Neutrophil (primary cell): ENCODE results near the gene THSD4.

ENCODE experiments used
- H3K27ac ChIP-seq: fragments of 200-600 bp; sonication (generic); 2 replicates; pipeline ENCODE4 v1.5.1; 2016; ENCODE audit warnings: mild to moderate bottlenecking, moderate library complexity
- H3K27me3 ChIP-seq: fragments of 200-600 bp; sonication (generic); 2 replicates; pipeline ENCODE4 v1.6.0; 2016; ENCODE audit warnings: mild to moderate bottlenecking
- H3K36me3 ChIP-seq: fragments of 200-600 bp; sonication (generic); 2 replicates; pipeline ENCODE4 v1.5.1; 2017
- H3K4me1 ChIP-seq, 2 experiments: fragments of 200-600 bp in 1 of 2; sonication (generic) in 1 of 2; 1 replicate in 1 of 2; 2 replicates in 1 of 2; pipeline versions ENCODE4 v1.5.1 to v1.6.1; 2013 to 2016; ENCODE audit warnings: low read depth in 1 of 2, low read length in 1 of 2, mild to moderate bottlenecking in 1 of 2, moderate library complexity in 1 of 2; ENCODE audit not compliant: control insufficient read depth in 1 of 2, insufficient read depth in 1 of 2
- H3K4me3 ChIP-seq, 2 experiments: fragments of 200-600 bp in 1 of 2; sonication (generic) in 1 of 2; 1 replicate in 1 of 2; 2 replicates in 1 of 2; pipeline ENCODE4 v1.5.1; 2013 to 2016; ENCODE audit warnings: low read depth in 1 of 2, low read length in 1 of 2, mild to moderate bottlenecking in 1 of 2, moderate library complexity in 1 of 2
- H3K9me3 ChIP-seq: fragments of 200-600 bp; sonication (generic); 2 replicates; pipeline ENCODE4 v1.5.1; 2016
- CTCF ChIP-seq: fragments of 200-600 bp; sonication (generic); IDR thresholded peaks from 2 replicates; pipeline ENCODE4 v1.5.1; 2016; ENCODE audit warnings: antibody characterized with exemption

THSD4 gene

DNA sequence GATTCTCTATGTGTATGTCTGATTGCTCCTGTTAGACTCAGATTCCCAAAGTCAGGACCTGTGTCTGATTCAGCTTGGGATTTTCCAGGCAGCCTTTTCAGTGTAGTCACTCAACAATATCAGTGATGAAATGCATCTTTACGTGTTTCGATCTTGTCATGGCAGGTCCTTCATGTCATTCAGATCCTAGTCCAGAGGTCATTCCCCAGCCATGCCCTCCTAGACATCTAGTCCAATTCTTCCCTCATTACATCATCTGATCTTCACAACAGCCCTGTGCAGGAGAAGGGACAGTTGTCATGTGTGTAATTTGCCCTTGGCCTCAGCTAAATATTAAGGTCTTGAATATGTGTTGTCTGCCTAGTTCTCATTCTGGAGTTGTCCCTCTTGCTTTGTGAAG, 541.9 kb downstream of the THSD4 start:
- no peak for TF ChIP-seq CTCF
- Histone ChIP-seq H3K4me3 (no peak overlapping the region), H3K27me3 (peaks cover 24% of the 10 kb centered on the region), H3K36me3 (no peaks in the 10 kb centered on the region), H3K4me1 (no peaks in the 10 kb centered on the region), H3K9me3 (no peaks in the 10 kb centered on the region), H3K27ac (no peak overlapping the region)

GRCh38 chr15:71658036-71658435, 542.8 kb downstream of the THSD4 start:
- no peak overlapping the region for H3K27ac ChIP-seq
- H3K9me3 ChIP-seq, result no peaks in the 10 kb centered on the region
- peaks cover 29% of the 10 kb centered on the region for H3K27me3 ChIP-seq
- H3K4me1 ChIP-seq, result no peaks in the 10 kb centered on the region
- TF ChIP-seq CTCF, result no peak
- no peak overlapping the region for H3K4me3 ChIP-seq
- no peaks in the 10 kb centered on the region for H3K36me3 ChIP-seq

DNA sequence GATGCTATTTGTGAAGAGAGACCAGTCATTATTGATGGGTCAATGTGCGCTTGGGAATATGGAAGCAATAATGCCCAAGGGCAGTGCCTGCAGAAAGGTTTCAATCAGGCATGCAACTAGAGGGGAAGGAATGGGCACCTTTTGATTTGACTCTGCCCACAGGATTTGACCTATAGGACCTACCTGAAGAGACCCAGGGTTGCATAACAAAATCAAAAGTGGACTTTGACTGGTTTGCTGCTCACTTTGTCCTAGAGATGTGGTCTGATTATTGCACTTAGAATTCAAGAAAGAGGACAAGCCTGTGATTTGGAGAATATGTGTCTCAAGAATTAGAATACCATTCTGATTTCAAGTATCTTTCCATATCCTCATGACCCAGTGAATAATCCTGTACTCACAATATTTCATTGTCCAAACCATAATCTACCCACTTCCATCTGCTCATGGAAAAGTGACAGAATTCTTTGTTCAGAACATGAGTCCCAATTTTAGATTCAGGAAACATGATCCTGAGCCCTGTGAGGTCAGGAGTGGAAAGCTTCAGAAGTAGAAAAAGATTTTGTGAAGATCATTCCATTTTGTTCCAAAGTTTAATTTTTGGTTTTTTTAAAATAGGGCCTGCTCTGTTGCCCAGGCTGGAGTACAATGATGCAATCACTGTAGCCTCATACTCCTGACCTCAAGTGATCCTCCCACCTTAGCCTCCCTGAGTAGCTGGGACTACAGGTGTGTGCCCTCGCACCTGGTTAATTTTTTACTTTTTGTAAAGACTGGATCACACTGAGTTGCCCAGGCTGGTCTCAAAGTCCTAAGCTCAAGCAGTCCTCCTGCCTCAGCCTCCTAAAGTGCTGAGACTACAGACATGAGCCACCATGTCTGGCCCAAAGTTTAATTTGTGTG, 543.8 kb downstream of the THSD4 start:
- TF ChIP-seq CTCF, result no peak
- H3K4me1 ChIP-seq, result no peaks in the 10 kb centered on the region
- H3K36me3 ChIP-seq, result no peaks in the 10 kb centered on the region
- peaks cover 29% of the 10 kb centered on the region for H3K27me3 ChIP-seq
- H3K27ac ChIP-seq, result no peak overlapping the region
- H3K9me3 ChIP-seq, result no peaks in the 10 kb centered on the region
- no peak overlapping the region for H3K4me3 ChIP-seq

- H3K4me3 ChIP-seq, result no peak overlapping the region
- no peaks in the 10 kb centered on the region for H3K36me3 ChIP-seq
- H3K27ac ChIP-seq, result no peak overlapping the region
- no peaks in the 10 kb centered on the region for H3K4me1 ChIP-seq
- H3K9me3 ChIP-seq, result no peaks in the 10 kb centered on the region
- H3K27me3 ChIP-seq, result peaks cover 29% of the 10 kb centered on the region
- no peak for TF ChIP-seq CTCF
Observed at GRCh38 chr15:71659730-71660067, 544.4 kb downstream of the THSD4 start.

DNA sequence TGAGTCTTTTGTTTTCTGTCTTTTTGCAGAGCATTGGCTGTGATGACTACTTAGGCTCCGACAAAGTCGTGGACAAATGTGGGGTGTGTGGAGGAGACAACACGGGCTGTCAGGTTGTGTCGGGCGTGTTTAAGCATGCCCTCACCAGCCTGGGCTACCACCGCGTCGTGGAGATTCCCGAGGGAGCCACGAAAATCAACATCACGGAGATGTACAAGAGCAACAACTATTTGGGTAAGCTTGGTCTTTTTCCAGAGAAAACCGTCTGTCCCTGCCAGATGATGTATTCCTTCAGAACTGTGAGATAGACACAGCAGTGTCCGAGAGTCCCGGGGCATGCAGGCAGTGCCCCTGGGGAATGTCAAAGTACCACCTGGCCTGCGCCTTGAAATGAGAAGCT, 545.2 kb downstream of the THSD4 start:
- Histone ChIP-seq H3K27me3 (peaks cover 29% of the 10 kb centered on the region), H3K36me3 (no peaks in the 10 kb centered on the region), H3K9me3 (no peaks in the 10 kb centered on the region), H3K4me1 (no peaks in the 10 kb centered on the region), H3K27ac (no peak overlapping the region), H3K4me3 (no peak overlapping the region)
- no peak for TF ChIP-seq CTCF
